Sciatic nerve (tissue), 2 donors: ENCODE data around the gene CYP2D6. TPM values are rescaled to one million over a fixed set of nuclear protein-coding genes. Genes with fewer than 3 reads are reported as not detected.
"Not testable (repeated sequence)": the region's sequence is repeated elsewhere in the genome, so short reads cannot be mapped to it uniquely, and the experiment has no call there.

ENCODE experiments used
- ATAC-seq: fragments of 200-7000 bp; cut with Tn5 transposase; one replicate; pipeline ENCODE4 v1.9.1; 2020; ENCODE audit warnings: mild to moderate bottlenecking, moderate library complexity
- DNase-seq: peaks from one replicate; pipeline ENCODE4 v3.0.0-alpha.2; 2020; ENCODE audit warnings: low spot score
- intact Hi-C: fragments of 100-400 bp; cut with DNase I; formaldehyde crosslinking; loops from one replicate; pipeline ENCODE4 v1.14.2; 2022
- total RNA-seq: library from RNA; stranded (reverse); fragmentation: NEBNext Ultra II Directional; extraction: Animal tissue kit (Norgen Biotek cat#: 25700); gene quantifications from one replicate; pipeline ENCODE4 v1.2.1, GENCODE V29; 2021
- donor health status: DM: no; HTN: no; CAD: no.
- donor health status: DM: no; HTN: no; CAD: no.

Gene CYP2D6
- total RNA-seq, 1 donor from 2014 or later = 2.0 TPM

DNA sequence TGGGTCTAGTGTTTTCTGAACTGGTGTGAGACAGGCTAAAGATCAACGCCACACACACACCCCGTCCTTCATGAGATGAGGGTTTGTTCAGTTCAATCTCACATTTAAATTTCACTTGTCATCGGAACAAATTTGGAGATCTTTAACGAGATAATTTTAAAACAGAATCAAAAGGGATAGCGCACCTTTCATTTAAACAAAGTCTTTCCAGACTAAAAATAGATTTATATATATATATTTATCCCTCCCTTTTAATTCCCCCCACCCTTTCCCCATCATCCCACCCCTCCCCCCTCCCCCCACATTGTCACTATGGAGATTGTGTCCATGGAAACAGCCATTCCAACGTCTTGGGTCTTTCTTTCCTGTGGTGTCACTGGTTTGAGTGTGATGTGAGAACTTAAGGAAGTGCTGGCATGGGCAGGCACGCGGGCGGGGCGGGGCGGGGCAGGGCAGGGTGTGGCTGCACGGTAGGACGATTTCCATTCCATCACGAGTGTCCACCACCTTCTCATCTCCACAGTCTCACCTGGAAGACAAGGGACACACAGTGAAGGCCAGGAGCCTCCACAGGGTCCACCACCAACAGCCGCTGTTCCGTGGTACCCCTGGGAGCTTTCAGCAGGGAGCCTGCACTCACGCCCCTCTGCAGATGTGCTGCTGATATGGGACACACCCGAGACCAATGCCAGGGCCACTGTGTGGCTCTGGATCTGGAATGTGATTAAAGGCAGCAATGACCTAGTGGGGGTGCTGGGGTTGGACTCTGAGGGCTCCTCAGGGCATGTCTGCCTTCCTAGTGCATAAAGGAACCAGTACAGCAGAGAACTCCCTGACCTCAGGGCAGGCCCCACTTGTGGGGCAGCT, 30.5 kb upstream of the CYP2D6 start:
- DNase-seq (no peak), ATAC-seq (no peak)
- intact Hi-C loops = no loop called here

DNA sequence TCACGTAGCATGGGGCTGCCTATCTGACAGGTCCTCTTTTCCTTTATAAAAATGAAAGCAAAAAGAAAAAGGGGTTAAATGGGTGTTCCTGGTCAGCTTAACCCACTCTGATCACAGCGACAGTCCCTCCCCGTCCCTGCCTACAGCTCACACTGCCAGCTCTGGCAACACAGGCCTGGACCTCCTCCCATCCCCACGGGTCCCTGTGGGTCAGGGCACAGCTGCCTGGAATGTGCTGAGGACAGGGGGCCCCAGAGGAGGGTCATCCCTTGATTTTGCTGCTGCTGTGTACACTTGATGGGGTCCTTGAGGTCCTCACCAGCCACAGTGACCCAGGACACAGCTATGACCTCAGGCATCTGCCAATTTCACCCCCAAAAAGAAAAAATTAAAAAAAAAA, 29.6 kb upstream of the CYP2D6 start:
- DNase-seq = no peak
- intact Hi-C loops = no loop called here
- no peak for ATAC-seq

DNA sequence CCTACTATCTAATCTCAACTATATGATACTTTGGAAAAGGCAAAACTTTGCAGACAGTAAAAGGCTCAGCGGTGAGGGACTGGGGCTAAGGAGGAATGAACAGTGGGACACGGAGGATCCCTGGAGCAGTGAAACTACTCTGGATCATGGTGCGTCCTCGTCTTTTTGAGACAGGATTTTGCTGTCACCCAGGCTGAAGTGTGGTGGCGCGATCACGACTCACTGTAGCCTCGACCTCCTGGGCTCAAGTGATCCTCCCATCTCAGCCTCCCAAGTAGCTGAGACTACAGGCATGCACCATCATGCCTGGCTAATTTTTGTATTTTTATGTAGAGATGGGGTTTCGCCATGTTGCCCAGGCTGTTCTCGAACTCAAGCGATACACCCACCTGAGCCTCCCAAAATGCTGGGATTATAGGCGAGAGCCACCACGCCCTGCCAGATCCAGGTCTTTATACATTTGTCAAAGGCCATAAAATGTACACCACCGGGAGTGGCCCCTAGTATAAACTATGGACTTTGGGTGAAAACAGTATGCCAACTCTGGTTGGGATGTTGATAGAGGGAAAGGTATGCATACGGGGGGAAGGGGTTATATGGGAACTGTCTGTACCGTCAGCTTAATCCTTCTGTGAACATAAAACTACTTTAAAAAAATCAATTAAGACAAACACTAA, 28.0 kb upstream of the CYP2D6 start:
- ATAC-seq = no peak
- intact Hi-C loops = no loop called here
- no peak for DNase-seq

DNA sequence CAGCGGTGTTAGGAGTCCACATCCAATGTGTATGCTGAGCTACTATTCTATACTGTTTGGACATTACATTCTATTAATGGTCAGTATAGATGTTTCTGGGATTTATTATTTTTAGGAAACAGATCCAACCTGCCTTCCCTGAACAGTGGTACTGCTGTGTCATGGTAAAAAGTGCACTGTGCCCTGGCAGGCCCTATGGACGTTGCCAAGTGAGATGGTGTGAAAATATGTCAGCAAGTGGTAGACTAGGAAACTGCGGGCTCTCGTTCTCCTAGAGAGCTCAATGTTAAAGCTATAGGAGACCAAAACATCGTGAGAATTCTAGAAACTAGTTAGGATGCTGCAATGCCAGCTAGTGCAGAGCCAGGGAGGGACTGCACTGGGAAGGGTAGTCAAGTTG, 26.0 kb upstream of the CYP2D6 start:
- intact Hi-C loops = no loop called here

DNA sequence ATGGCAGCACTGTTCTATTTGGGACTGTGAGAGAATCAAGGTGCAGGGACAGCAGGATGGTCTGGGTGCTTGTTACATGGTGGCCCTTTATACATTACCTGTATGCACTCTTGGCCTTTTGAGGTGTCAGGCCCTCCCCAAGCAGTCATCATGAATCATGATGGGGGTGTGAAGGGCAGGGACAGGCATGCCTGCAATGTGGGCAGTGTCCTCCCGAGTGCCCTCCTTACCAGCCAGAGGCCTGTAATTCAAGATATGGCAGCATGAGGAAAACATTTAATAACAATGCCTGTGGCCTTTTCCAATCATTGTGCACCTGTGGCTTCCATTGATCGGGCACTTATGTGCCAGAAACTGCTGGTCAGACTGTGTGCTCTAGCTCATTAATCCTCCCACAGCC, 25.5 kb upstream of the CYP2D6 start:
- no peak for DNase-seq
- no peak for ATAC-seq
- intact Hi-C loops = no loop called here

More for the DNA sequence above, 26.0 kb upstream of the CYP2D6 start:
- no peak for ATAC-seq
- DNase-seq = no peak

DNA sequence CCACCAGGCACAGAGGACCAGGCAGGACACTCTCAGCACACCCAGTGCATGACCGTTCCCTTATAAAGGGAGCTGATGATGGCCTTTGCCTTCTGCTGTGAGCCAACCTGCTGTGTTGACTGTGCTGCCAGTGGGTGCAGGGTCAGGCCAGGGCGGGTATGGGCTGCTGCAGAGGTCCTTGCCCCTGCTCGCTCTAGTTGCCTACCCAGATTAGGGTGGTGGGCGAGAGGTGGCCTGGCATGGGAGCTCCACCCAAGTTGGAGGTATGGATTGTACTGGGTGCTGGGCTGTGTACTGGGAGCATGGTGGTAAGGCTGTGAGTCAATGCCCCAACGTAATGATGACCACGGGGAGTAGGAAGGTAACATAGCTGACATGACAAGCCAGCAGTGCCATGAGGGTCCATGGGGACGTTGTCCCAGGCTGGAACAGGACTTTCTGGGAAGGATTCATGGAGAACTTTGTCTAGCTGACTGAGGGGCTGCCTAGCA, 24.5 kb upstream of the CYP2D6 start:
- ATAC-seq (no peak), DNase-seq (no peak)
- intact Hi-C loops = no loop called here

DNA sequence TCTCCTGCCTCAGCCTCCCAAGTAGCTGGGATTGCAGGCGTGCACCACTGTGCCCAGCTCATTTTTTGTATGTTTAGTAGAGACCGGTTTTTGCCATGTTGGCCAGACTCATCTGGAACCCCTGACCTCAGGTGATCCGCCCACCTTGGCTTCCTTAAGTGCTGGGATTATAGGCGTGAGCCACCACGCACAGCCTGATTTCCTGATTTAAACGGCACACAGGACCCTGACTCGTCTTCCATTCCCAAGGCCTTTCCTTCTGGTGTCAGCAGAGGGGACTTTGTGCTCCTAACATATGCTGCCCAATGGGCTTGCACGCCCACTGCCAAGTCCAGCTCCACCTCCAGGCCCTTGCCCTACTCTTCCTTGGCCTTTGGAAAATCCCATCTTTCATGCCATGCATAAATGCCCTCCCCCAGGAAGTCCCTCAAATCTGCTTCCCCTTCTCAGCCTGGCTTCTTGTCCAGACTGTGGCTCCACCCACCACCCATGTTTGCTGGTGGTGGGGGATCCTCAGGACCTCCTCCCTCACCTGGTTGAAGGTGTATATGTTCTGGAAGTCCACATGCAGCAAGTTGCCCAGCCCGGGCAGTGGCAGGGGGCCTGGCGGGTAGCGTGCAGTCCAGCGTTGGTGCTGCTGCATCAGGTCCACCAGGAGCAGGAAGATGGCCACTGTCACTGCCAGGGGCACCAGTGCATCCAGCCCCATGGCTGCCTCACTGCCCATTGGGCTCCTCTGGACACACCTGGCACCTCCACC, 23.9 kb upstream of the CYP2D6 start:
- DNase-seq = no peak
- intact Hi-C loops = no loop called here
- ATAC-seq = no peak

DNA sequence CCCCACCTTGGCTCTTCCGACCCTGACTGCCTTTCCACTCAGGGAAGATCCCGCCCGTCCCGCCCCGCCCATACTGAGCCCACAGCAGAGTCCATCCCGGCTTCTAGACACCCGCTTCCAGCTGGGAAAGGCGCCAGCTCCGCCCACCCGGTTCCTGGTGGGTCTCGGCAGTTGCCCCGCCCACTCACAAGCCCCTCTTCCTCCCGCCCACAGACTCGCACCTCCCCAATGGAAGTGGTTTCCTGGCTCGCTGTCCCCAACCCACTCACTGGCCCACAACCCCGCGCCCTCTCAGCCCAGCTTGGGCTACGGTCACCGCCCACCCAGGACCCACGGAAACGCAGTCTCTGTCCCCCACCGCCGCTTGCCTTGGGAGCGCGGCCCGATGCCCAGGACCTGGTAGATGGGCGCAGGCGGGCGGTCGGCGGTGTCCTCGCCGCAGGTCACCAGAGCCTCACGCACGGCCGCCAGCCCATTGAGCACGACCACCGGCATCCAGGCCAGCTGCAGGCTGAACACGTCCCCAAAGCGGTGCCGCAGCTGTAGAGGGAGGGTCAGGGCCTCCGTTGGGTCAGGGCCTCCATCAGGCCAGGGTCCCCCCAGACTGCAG, 22.2 kb upstream of the CYP2D6 start:
- ATAC-seq (peak; percentile 8), DNase-seq (no peak)
- intact Hi-C loops = no loop called here

DNA sequence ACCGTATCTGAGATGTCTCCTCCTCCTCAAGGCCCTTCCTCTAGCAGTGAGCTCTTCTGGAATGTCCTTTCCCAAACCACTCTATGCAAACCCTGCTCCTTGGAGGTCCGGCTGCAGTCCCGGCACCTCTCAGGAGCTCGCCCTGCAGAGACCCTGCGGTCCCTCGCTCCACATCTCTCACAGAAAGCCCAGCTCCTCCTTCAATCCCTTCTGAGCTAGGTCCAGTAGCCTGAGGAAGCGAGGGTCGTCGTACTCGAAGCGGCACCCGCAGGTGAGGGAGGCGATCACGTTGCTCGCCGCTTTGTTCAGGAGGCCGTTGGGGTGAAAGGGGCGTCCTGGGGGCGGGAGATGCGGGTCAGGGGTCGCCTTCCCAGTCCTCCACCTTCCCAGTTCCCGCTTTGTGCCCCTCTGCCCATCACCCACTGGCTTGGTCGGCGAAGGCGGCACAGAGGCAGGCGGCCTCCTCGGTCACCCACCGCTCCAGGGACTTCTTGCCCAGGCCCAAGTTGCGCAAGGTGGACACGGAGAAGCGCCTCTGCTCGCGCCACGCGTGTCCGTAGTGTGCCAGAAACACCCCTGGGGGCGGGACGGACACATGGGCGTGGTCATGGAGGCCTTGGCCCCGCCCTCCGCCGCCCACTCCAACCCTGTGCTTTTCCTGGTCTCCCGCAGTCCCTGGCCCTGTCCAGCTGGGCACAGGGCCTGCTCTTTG, 21.5 kb upstream of the CYP2D6 start:
- ATAC-seq (peak; percentile 71), DNase-seq (no peak)
- intact Hi-C loops = no loop called here

DNA sequence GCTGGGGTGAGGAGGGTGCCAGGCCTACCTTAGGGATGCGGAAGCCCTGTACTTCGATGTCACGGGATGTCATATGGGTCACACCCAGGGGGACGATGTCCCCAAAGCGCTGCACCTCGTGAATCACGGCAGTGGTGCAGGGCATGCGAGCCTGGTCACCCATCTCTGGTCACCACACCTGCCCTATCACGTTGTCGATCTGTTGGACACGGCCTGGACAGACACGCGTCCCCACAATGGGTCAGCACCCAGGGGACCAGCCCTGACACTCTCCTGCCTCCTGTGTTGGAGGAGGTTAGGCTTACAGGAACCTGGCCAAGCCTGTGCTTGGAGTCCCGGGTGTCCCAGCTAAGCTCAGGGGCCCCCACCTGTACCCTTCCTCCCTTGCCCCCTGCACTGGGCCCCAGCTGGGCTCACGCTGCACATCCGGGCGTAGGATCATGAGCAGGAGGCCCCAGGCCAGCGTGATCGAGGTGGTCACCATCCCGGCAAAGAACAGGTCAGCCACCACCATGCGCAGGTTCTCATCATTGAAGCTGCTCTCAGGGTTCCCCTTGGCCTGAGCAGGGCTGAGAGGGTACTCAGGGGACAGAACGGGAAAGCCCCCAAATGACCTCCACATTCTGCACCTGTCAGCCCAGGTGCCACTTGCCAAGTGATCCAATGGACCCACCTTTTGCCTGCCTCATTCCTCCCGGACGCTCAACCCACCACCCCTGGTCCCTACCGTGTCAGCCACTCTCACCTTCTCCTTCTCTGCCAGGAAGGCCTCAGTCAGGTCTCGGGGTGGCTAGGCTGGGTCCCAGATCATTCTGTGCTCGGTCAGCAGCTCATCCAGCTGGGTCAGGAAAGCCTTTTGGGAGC, 20.3 kb upstream of the CYP2D6 start:
- no peak for DNase-seq
- ATAC-seq = no peak
- intact Hi-C loops = no loop called here

DNA sequence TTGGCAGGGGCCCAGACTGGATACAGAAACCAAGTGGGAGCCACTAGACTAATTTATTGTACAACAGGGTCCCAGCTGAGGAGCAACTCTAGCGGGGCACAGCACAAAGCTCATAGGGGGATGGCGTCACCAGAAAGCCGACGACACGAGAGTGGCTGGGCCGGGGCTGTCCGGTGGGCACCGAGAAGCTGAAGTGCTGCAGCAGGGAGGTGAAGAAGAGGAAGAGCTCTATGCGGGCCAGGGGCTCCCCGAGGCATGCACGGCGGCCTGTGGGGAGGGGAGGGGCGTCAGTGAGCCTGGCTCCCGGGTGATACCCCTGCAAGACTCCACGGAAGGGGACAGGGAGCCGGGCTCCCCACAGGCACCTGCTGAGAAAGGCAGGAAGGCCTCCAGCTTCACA, 19.2 kb upstream of the CYP2D6 start:
- DNase-seq, intact Hi-C loops, ATAC-seq: not testable (repeated sequence)

DNA sequence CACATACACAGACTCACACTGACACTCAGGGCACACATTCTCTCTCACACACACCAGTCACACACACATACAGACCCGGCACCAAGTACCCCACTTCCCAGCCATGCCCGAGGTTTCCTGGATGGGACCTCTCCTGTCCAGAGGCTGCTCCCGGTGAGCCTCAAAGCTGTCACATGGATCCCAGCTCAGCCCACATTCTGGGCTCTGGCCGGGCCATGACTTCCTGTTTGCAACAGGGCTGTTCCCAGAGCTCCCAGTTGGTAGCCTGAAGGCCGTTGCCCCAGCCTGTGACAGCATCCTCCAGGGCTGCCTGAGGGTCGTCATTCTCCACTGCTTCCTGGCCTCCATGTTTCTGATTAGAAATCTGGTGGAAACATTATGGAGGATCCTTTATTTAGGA, 14.6 kb upstream of the CYP2D6 start:
- intact Hi-C loops = no loop called here
- ATAC-seq (no peak), DNase-seq (no peak)

DNA sequence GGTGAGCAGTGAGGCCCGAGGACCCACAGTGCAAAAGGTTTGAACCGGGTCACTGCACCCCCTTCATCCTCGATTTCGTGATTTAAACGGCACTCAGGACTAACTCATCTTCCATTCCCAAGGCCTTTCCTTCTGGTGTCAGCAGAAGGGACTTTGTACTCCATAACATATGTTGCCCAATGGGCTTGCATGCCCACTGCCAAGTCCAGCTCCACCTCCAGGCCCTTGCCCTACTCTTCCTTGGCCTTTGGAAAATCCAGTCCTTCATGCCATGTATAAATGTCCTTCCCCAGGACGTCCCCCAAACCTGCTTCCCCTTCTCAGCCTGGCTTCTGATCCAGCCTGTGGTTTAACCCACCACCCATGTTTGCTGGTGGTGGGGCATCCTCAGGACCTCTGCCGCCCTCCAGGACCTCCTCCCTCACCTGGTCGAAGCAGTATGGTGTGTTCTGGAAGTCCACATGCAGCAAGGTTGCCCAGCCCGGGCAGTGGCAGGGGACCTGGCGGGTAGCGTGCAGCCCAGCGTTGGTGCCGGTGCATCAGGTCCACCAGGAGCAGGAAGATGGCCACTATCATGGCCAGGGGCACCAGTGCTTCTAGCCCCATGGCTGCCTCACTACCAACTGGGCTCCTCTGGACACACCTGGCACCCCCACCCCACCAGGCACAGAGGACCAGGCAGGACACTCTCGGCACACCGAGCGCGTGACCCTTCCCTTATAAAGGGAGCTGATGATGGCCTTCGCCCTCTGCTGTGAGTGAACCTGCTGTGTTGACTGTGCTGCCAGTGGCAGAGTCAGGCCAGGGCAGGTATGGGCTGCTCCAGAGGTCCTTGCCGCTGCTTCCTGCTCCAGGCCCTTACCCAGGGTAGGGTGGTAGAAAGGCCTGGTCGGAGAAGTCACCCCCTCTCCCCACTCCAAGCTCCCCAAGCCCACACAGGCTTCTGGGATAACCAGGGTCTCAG, 13.5 kb upstream of the CYP2D6 start:
- DNase-seq, intact Hi-C loops, ATAC-seq: not testable (repeated sequence)

DNA sequence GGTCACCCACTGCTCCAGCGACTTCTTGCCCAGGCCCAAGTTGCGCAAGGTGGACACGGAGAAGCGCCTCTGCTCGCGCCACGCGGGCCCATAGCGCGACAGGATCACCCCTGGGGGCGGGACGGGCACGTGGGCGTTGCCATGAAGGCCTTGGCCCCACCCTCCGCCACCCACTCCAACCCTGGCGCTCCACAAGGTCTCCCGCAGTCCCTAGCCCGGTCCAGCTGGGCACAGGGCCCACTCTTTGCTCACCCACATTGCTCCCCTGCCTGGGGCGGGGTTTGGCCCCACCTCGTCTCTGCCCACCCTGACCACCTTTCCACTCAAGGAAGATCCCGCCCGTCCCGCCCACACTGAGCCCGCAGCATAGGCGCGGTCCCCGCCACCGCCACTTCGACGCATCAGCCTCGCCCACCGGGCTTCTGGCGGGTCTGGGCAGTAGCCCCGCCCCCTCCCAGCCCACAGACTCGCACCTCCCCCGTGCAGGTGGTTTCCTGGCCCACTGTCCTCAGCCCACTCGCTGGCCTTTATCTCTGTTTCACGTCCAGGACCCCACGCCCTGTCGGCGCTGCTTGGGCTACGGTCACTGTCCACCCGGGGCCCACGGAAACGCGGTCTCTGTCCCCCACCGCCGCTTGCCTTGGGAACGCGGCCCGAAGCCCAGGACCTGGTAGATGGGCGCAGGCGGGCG, 12.3 kb upstream of the CYP2D6 start:
- intact Hi-C loops = no loop called here
- DNase-seq = no peak
- no peak for ATAC-seq

DNA sequence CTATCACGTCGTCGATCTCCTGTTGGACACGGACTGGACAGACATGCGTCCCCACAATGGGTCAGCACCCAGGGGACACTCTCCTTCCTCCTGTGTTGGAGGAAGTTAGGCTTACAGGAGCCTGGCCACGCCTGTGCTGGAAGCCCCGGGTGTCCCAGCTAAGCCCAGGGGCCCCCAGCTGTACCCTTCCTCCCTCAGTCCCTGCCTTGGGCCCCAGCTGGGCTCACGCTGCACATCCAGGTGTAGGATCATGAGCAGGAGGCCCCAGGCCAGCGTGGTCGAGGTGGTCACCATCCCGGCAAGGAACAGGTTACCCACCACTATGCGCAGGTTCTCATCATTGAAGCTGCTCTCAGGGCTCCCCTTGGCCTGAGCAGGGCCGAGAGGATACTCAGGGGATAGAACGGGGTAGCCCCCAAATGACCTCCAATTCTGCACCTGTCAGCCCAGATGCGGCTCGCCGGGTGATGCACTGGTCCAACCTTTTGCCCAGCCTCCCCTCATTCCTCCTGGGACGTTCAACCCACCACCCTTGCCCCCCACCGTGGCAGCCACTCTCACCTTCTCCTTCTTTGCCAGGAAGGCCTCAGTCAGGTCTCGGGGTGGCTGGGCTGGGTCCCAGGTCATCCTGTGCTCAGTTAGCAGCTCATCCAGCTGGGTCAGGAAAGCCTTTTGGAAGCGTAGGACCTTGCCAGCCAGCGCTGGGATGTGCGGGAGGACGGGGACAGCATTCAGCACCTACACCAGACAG, 10.9 kb upstream of the CYP2D6 start:
- intact Hi-C loops, DNase-seq, ATAC-seq: not testable (repeated sequence)
